Esophagus muscularis mucosa (tissue), 4 donors: ENCODE results near the gene GBGT1. TPM values are rescaled to one million over a fixed set of nuclear protein-coding genes. Genes with fewer than 3 reads are reported as not detected.

Experiments
- DNase-seq: peaks from one replicate; pipeline ENCODE4 v3.0.0-alpha.2; 2017; ENCODE audit errors: extremely low spot score
- H3K27ac ChIP-seq, 4 donors: fragments of 200-600 bp; sonication (generic); replicated peaks in 1 of 4; 1 replicate in 3 of 4; 2 replicates in 1 of 4; pipeline ENCODE4 v1.5.1; 2016 to 2019; ENCODE audit warnings: mild to moderate bottlenecking in 1 of 4
- H3K27me3 ChIP-seq, 4 donors: fragments of 200-600 bp; sonication (generic); one replicate each; pipeline versions ENCODE4 v1.5.1 to v1.6.0; 2016 to 2019
- H3K36me3 ChIP-seq, 4 donors: fragments of 200-600 bp; sonication (generic); one replicate each; pipeline ENCODE4 v1.5.1; 2016 to 2019
- H3K4me1 ChIP-seq, 4 donors: fragments of 200-600 bp; sonication (generic); one replicate each; pipeline ENCODE4 v1.5.1; 2016 to 2019
- H3K4me3 ChIP-seq, 4 donors: fragments of 200-600 bp; sonication (generic); 1 replicate in 2 of 4; 2 replicates in 2 of 4; pipeline ENCODE4 v1.5.1; 2016 to 2019; ENCODE audit warnings: mild to moderate bottlenecking in 4 of 4, moderate library complexity in 1 of 4
- H3K9me3 ChIP-seq, 4 donors: fragments of 200-600 bp; sonication (generic); 1 replicate in 3 of 4; 2 replicates in 1 of 4; pipeline ENCODE4 v1.5.1; 2016 to 2019
- EP300 ChIP-seq: sonication (generic); formaldehyde crosslinking; IDR thresholded peaks from one replicate; pipeline ENCODE4 v1.6.1; 2017; ENCODE audit warnings: antibody characterized with exemption
- POLR2A ChIP-seq: fragments of 450-650 bp; IDR thresholded peaks from one replicate; pipeline ENCODE4 v1.6.1; 2017; ENCODE audit warnings: antibody characterized with exemption, moderate library complexity, mild to moderate bottlenecking, low read depth
- POLR2AphosphoS5 ChIP-seq, 2 donors: sonication (generic); formaldehyde crosslinking; IDR thresholded peaks; one replicate each; pipeline ENCODE4 v1.6.1; 2017; ENCODE audit warnings: antibody characterized with exemption in 2 of 2
- WGBS: methylation state at CpG from one replicate; pipeline ENCODE4 v1.1.5; 2018; 5-methylcytosine and 5-hydroxymethylcytosine counted together
- intact Hi-C: fragments of 100-400 bp; cut with DNase I; formaldehyde crosslinking; loops from one replicate; pipeline ENCODE4 v1.15.1; 2023
- total RNA-seq, 4 donors: library from RNA; depleted of rRNA; stranded (reverse); fragments of >200 nt; gene quantifications; one replicate each; pipeline versions ENCODE4 v1.1.0 to v1.2.1, GENCODE V29; 2016
- TF ChIP-seq, protein P1 (sequence below), 3 experiments: fragments of 200-600 bp in 2 of 3; fragments of 450-650 bp in 1 of 3; sonication (generic) in 2 of 3; IDR thresholded peaks; one replicate each; pipeline ENCODE4 v1.5.1; 2017 to 2019; ENCODE audit warnings: antibody characterized with exemption in 3 of 3, mild to moderate bottlenecking in 2 of 3, moderate library complexity in 1 of 3

Gene GBGT1
- total RNA-seq, 4 donors from 2014 or later: 15.9 to 19.1 (median 17.5) TPM

DNA sequence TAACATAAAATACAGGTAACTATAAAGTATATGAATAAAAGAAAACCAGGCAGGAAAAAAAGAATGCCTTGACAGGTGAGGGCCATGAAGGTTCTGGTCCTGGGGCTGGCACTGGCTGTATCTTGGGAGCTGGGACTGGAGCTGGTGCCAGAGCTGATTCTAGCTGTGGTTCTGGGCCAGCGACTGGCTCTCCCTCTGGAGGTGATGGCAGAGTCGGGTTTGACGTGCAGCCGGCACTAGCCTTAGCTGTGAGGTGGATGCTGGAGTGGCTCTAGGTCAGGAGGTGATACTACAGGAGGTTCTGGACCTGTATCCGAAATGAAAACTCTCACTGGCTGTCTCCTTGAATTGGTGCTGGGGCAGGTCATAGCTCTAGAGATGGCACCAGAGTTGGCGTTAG, 23.0 kb upstream of the GBGT1 start:
- Histone ChIP-seq H3K4me1 (peaks cover 0 to 12% (median 7%) of the 10 kb centered on the region in 4 donors), H3K9me3 (no peaks in the 10 kb centered on the region), H3K4me3 (no peak overlapping the region), H3K36me3 (no peaks in the 10 kb centered on the region), H3K27ac (no peak overlapping the region), H3K27me3 (peaks cover 0 to 64% (median 3%) of the 10 kb centered on the region in 4 donors)
- TF ChIP-seq, protein P1, sequence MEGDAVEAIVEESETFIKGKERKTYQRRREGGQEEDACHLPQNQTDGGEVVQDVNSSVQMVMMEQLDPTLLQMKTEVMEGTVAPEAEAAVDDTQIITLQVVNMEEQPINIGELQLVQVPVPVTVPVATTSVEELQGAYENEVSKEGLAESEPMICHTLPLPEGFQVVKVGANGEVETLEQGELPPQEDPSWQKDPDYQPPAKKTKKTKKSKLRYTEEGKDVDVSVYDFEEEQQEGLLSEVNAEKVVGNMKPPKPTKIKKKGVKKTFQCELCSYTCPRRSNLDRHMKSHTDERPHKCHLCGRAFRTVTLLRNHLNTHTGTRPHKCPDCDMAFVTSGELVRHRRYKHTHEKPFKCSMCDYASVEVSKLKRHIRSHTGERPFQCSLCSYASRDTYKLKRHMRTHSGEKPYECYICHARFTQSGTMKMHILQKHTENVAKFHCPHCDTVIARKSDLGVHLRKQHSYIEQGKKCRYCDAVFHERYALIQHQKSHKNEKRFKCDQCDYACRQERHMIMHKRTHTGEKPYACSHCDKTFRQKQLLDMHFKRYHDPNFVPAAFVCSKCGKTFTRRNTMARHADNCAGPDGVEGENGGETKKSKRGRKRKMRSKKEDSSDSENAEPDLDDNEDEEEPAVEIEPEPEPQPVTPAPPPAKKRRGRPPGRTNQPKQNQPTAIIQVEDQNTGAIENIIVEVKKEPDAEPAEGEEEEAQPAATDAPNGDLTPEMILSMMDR (IDR thresholded peaks at IDR 0.05): no peak
- no peak for TF ChIP-seq POLR2AphosphoS5 (IDR thresholded peaks at IDR 0.05)
- no peak for TF ChIP-seq POLR2A
- TF ChIP-seq EP300: no peak
- 94% methylated on average over 6 of the region's 6 CpGs for WGBS
- intact Hi-C loops: loop anchor here (2.0 to 5.0 kb wide), 2 partner anchors 146 to 300 kb away; no protein-coding TSS in a partner anchor
- DNase-seq: no peak

DNA sequence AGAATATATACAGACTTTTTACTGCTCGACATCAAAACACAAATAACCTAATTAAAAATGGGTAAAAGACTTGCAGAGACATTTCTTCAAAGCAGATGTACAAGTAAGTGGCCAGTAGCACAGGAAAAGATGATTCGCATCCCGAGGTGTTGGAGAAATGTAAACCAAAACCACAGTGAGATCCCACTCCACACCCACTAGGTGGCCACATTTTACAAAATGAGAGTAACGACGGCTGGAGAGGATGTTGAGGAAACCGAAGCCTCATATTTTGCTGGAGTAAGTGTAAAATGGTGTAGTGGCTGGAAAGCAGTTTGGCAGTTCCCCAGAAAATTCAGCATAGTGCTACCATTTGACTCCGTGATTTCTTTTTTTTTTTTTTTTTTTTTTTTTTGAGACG, 21.3 kb upstream of the GBGT1 start:
- TF ChIP-seq POLR2A (no peak), POLR2AphosphoS5 (IDR thresholded peaks at IDR 0.05) (no peak), EP300 (no peak)
- TF ChIP-seq, protein P1 (IDR thresholded peaks at IDR 0.05): peak; percentile 46 to 62 (median 54)
- Histone ChIP-seq H3K27me3 (peaks cover 0 to 64% (median 3%) of the 10 kb centered on the region in 4 donors), H3K9me3 (no peaks in the 10 kb centered on the region), H3K4me3 (no peak overlapping the region), H3K27ac (no peak overlapping the region), H3K4me1 (peaks cover 0 to 12% (median 7%) of the 10 kb centered on the region in 4 donors), H3K36me3 (no peaks in the 10 kb centered on the region)
- DNase-seq: no peak
- intact Hi-C loops: loop anchor here (5.0 kb wide), 1 partner anchor 147 kb away; no protein-coding TSS in a partner anchor
- WGBS: 8% methylated on average over 6 of the region's 8 CpGs

DNA sequence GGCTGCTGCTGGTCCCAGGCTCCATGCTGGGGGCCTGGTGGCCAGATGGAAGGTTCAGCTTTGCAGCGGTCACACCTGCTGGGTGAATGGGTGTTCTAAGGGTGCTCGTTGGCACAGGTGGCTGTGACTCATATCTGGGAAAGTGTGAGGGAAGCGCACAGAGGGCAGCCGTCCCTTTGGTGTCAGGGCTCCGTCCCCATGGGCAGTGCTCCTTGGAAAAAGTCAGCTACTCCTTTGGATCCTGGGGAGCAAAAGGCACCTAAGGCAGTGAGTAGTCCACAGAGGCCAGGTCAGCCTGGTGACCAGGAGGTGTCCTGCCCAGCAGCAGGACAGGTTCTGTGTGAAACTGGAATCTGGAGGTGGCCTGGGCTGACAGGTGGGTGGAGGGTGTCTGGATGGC, 18.4 kb upstream of the GBGT1 start:
- intact Hi-C loops: no loop called here
- no peak for DNase-seq
- H3K4me3 ChIP-seq: no peak overlapping the region
- peaks cover 0 to 12% (median 7%) of the 10 kb centered on the region in 4 donors for H3K4me1 ChIP-seq
- no peaks in the 10 kb centered on the region for H3K9me3 ChIP-seq
- H3K27me3 ChIP-seq: peaks cover 0 to 37% (median 3%) of the 10 kb centered on the region in 4 donors
- no peak overlapping the region for H3K27ac ChIP-seq
- TF ChIP-seq EP300 (no peak), POLR2AphosphoS5 (IDR thresholded peaks at IDR 0.05) (no peak), POLR2A (no peak)
- TF ChIP-seq, protein P1 (IDR thresholded peaks at IDR 0.05): no peak
- no peaks in the 10 kb centered on the region for H3K36me3 ChIP-seq
- 74% methylated on average over 5 of the region's 5 CpGs for WGBS

DNA sequence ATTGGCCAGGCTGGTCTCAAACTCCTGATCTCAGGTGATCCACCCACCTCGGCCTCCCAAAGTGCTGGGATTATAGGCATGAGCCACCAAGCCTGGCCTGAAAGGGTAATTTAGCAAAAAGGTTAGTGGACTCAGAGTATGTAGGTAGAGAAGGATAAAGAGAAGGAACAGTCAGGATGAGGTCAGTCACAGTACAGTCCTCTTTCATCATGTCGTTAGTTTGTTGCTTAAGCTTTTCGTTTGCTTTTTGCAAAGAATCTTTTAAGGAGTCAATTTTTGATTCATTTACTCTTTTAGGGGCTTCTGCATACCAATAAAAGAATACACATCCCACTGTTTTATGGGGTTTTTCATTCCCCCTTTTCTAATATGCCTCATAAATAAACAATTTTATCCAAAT, 17.8 kb upstream of the GBGT1 start:
- Histone ChIP-seq H3K4me3 (no peak overlapping the region), H3K36me3 (no peaks in the 10 kb centered on the region), H3K27me3 (peaks cover 0 to 34% (median 3%) of the 10 kb centered on the region in 4 donors), H3K4me1 (peaks cover 0 to 12% (median 7%) of the 10 kb centered on the region in 4 donors), H3K27ac (no peak overlapping the region), H3K9me3 (no peaks in the 10 kb centered on the region)
- no peak for TF ChIP-seq POLR2A
- no peak for TF ChIP-seq EP300
- TF ChIP-seq POLR2AphosphoS5 (IDR thresholded peaks at IDR 0.05): no peak
- TF ChIP-seq, protein P1 (IDR thresholded peaks at IDR 0.05): no peak
- no peak for DNase-seq
- WGBS: 86% methylated on average over 3 of the region's 3 CpGs
- intact Hi-C loops: no loop called here

DNA sequence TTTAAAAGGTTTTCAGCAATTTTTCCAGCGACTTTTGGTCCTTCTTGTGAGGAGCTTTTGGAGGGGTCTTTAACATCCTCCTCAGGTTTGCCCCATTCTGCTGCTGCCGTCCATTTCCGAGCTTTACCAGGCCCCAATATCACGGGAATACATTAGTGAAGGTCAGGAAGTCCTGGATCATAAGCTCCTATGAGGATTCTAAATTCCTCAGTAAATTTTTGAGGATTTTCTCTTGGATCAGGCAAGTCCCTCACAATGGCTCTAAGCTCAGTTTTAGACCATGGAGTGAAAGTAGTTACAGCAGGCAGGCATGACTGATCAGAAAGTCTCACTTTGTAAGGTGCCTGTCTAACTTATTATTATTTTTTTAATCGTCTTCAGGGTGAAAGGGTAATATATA, 17.2 kb upstream of the GBGT1 start:
- WGBS: 85% methylated on average over 5 of the region's 5 CpGs
- Histone ChIP-seq H3K27me3 (peaks cover 0 to 34% (median 3%) of the 10 kb centered on the region in 4 donors), H3K36me3 (no peaks in the 10 kb centered on the region), H3K4me3 (no peak overlapping the region), H3K27ac (no peak overlapping the region), H3K9me3 (no peaks in the 10 kb centered on the region), H3K4me1 (peaks cover 0 to 9% (median 6%) of the 10 kb centered on the region in 4 donors)
- no peak for DNase-seq
- intact Hi-C loops: no loop called here
- TF ChIP-seq POLR2A: no peak
- TF ChIP-seq EP300: no peak
- no peak for TF ChIP-seq POLR2AphosphoS5 (IDR thresholded peaks at IDR 0.05)
